NCI-H510A treated with DMSO at 0.1 percent for 48 hours (cell line): ENCODE results near the gene SORCS2.

Source experiments
- DNase-seq: peaks from one replicate; lab custom pipeline; 2025; lab: John Stamatoyannopoulos, UW

Gene SORCS2

GRCh38 chr4:7777871-7778509 is 585.7 kb downstream of the SORCS2 start:
- no peak for DNase-seq

- no peak for DNase-seq
Measured at GRCh38 chr4:7778510-7779431, 586.4 kb downstream of the SORCS2 start.

DNA sequence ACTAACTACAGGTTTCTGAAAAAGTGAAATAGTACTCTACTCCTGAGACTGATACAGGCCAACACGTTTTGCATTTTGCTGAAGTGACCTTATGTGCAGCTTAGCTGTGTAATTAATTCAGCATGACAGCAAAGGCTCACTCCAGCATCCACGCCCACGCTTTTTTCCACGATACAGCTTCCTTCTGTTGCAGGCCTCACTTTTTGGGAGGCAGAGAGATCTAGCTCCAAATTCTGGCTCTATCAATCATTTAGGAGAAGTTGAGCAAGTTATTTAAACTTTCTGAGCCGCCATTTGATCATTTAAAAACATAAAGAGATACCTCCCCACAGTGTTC is 587.1 kb downstream of the SORCS2 start:
- DNase-seq: no peak

DNA sequence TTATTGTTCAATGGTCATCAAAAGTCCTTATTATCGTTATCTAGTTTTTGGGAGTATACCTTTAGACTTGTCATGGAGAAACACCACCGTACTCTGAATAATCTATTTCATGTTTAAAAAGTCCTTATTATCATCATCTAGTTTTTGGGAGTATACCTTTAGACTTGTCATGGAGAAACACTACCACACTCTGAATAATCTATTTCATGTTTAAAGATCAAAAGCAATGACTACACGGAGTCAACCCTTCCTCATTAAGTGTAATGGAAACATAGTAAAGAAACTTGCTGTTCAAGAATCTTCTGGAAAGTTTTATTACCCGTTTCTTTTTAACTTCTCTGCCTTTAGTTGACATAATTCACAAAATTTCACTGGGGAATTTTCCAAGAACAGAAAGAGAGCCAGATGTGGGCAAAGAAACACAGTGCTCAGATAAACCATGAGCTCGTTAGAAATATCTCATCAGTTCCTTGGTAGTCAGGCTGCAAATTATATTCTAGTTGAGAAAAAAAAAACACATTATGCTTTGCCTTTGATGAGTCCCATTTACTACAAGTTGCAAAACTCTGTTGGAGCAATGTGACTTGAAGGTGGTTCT is 588.5 kb downstream of the SORCS2 start:
- DNase-seq: no peak

DNA sequence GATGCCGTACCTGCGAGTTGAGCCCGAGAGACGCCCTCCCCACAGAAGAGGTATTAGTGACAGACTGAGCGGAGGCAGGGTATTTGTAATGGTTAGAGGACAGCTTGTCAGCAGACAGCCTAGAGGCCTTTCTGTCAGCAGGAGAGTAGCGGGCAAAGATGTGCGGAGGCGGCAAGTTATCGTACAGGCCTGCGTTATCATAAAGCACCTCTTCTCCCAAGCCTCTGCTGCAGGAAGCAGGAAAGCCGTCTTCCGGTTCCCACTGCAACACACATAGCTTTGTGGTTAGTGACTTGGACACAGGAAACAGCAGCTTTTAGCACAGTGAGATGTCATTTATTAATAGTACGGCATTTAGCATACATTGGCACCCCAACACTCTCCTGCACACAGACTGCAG is 589.0 kb downstream of the SORCS2 start:
- DNase-seq: no peak

DNA sequence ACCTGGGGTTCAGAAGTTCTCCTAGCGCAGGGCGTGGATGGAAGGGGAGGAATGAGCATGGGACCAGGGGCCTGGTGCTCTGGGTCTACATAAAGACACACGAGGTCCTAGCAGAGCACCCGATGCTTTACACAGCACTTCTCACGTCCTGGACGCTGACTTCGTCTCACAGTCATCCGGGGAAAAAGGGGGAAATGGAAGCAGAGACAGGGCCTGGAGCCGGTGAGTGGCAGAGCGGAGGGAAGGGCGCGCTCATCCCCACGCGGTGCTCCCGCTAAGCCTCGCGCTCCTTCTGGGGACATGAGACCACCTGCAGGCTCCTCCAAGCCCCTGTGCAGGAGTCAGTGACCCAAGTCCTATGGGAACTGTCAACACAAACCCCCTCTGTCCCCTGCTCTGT is 589.7 kb downstream of the SORCS2 start:
- DNase-seq: no peak

DNA sequence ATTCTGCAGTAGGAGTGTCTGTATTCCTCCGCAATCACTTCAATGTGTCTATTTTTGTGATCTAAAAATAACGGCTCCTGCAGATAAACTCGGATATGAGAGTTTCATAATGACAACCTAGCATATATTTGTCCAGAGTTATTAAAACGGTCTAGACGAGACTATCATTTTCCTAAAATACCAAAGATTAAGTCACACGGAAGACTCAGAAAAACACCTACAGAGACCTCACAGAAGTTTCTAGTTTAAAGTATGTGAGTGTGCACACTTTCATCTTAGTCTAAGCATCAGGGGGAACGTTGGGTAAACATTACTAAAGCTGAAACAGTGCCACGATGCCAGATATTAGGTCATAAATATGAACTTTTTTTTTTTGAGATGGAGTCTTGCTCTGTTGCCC is 590.4 kb downstream of the SORCS2 start:
- no peak for DNase-seq

DNA sequence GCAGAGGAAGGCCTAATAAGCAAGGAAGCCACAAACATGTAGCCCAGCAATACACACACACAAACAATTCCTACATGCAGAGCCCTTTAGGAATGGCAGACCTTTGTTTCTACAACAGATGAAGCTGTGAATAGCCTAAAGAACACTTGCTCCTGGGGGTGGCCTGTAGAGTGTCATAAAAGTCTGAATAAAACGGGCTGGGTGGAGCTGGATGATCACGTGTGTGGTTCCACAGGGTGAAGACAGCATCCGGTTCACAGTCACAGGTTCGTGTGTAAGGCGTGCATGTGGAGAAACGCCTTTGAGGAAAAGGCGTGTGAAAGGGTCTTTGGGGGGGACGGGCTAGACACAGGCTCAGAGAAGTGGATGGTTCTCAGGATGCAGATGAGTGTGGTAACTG is 591.2 kb downstream of the SORCS2 start:
- DNase-seq: no peak

- no peak for DNase-seq
Measured at GRCh38 chr4:7784131-7784870, 592.0 kb downstream of the SORCS2 start.

- DNase-seq: no peak
Measured at GRCh38 chr4:7785017-7785416, 592.7 kb downstream of the SORCS2 start.

DNA sequence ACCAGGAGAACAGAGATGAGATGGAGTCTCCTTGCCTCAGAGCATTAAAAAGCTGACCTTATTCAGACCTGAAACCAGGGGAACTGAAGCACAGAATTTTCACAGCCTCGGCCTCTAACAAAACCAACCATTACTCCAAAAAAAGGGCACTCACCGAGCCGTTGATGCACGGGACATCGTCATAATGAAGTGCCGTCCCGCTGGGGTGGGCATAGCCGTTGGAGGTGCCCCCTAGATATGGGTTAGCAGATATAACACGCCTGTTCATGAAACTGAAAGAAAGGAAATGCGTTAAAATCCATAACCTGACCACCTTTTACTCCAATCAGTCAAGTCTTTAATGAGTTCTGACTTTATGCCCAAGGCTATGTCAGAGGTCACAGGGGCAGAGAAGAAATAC is 593.7 kb downstream of the SORCS2 start:
- DNase-seq: no peak

DNA sequence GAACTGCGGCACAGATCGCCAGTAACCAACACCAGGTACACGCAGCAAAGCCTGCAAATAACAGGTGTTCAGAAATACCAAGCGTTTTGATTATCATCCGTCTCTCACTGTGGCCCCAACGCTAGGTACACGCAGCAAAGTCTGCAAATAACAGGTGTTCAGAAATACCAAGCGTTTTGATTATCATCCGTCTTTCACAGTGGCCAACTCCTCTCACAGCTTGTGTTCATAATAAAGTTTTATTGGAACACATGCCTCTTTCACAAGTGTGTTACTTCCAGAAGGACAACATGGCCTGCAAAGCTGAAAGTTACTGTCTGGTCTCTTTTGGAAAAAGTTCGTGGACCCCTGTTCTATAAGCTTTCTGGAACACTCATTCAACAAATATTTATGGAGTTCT is 594.2 kb downstream of the SORCS2 start:
- DNase-seq: no peak

DNA sequence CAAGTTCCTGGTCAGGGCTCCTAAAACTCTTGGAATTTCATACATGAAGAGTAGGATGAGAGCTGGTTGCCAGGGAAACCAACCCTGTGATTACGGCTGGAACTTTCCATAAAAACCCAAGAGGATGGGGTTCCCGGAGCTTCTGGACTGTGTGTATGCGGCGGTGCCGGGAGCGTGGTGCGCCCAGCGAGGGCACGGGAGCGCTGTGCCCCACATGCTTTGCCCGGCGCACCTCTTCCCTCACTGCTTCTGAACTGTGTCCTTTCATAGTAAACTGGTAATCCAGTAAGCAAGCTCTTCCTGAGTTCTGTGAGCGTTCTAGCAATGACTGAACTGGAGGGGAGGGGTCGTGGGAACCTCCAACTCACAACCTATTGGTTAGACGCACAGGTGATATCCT is 594.7 kb downstream of the SORCS2 start:
- DNase-seq: no peak

GRCh38 chr4:7787681-7788141 is 595.4 kb downstream of the SORCS2 start:
- DNase-seq: no peak

GRCh38 chr4:7788193-7788592 is 595.9 kb downstream of the SORCS2 start:
- DNase-seq: no peak

- no peak for DNase-seq
Measured at GRCh38 chr4:7788694-7789425, 596.5 kb downstream of the SORCS2 start.

DNA sequence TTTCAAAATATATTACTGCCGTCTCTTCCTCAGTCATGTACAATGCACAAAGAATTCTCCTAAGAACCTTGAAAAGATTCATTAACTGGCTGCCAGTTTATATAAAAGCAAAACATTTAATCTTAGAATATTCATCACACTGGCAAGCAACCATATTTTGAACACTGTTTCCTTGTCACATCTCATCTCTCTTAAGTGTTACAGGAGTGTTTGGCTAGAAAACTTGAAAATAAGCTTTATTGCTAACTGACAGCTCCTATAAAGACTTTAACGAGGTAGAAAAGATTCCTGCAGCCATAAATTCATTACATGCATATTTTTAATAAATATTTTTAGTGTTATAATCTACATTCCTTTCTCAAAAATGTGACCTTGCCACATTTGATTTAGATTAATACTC is 597.7 kb downstream of the SORCS2 start:
- no peak for DNase-seq

DNA sequence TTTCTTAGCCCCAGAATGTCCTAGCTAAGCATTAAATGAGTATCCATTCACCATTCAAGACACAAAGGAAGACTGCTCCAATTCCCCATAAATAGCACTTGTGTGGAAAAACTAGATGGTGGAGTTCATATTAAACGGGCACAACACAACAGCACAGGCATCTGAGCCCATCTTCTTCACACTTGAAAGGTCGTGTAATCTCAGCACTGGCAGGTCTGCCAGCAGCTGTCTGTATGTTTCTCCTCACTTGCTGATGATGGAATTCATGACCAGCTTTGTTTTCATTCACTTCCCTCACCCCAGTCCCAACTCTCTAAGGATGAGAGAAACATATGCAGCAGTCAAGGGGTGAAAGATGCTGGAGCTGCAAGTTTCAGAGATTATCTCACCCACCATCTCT is 598.7 kb downstream of the SORCS2 start:
- no peak for DNase-seq
